SJSA1 (cell line): ENCODE results near the gene SAPCD2. TPM values are rescaled to one million over a fixed set of nuclear protein-coding genes. Genes with fewer than 3 reads are reported as not detected.

Experiments
- DNase-seq, 2 experiments: peaks; one replicate each; pipeline ENCODE4 v3.0.0-alpha.2; 2015 to 2020; ENCODE audit warnings: low spot score in 2 of 2, low read depth in 1 of 2
- H3K27ac ChIP-seq: fragments of 250-450 bp; sonication (Bioruptor Pico); 2 replicates; pipeline ENCODE4 v1.5.1; 2020; ENCODE audit warnings: mild to moderate bottlenecking, moderate library complexity
- H3K27me3 ChIP-seq: fragments of 250-450 bp; sonication (Bioruptor Pico); replicated peaks from 2 replicates; pipeline ENCODE4 v1.5.1; 2020; ENCODE audit warnings: mild to moderate bottlenecking, moderate library complexity
- H3K36me3 ChIP-seq: fragments of 250-450 bp; sonication (Bioruptor Pico); 2 replicates; pipeline ENCODE4 v1.5.1; 2020; ENCODE audit warnings: mild to moderate bottlenecking
- H3K4me1 ChIP-seq: fragments of 250-450 bp; sonication (Bioruptor Pico); replicated peaks from 2 replicates; pipeline ENCODE4 v1.6.1; 2021; ENCODE audit warnings: mild to moderate bottlenecking
- H3K4me3 ChIP-seq: fragments of 250-450 bp; sonication (Bioruptor Pico); 2 replicates; pipeline ENCODE4 v1.5.1; 2020; ENCODE audit warnings: mild to moderate bottlenecking
- H3K9me3 ChIP-seq: fragments of 250-450 bp; sonication (Bioruptor Pico); replicated peaks from 2 replicates; pipeline ENCODE4 v1.5.1; 2020; ENCODE audit warnings: mild to moderate bottlenecking
- total RNA-seq: library from RNA; depleted of rRNA; stranded (reverse); fragments of >200 nt; shearing (Covaris generic); gene quantifications from 2 replicates; pipeline ENCODE4 v1.2.3, GENCODE V29; 2014

Gene SAPCD2
- total RNA-seq, 1 experiment from 2014 or later = 21.5 TPM

GRCh38 chr9:137110911-137111787 is 40.8 kb upstream of the SAPCD2 start:
- no peaks in the 10 kb centered on the region for H3K9me3 ChIP-seq
- peaks cover 6% of the 10 kb centered on the region for H3K4me1 ChIP-seq
- H3K27ac ChIP-seq = no peak overlapping the region
- peaks cover 23% of the 10 kb centered on the region for H3K36me3 ChIP-seq
- peaks cover 11% of the 10 kb centered on the region for H3K27me3 ChIP-seq
- DNase-seq = no peak
- no peak overlapping the region for H3K4me3 ChIP-seq

- Histone ChIP-seq H3K27me3 (peaks cover 10% of the 10 kb centered on the region), H3K36me3 (peaks cover 27% of the 10 kb centered on the region), H3K4me3 (no peak overlapping the region), H3K9me3 (no peaks in the 10 kb centered on the region), H3K27ac (no peak overlapping the region), H3K4me1 (peaks cover 6% of the 10 kb centered on the region)
- no peak for DNase-seq
Observed at GRCh38 chr9:137110147-137110910, 40.0 kb upstream of the SAPCD2 start.

GRCh38 chr9:137109250-137110146 is 39.1 kb upstream of the SAPCD2 start:
- peaks cover 1% of the 10 kb centered on the region for H3K27me3 ChIP-seq
- H3K4me3 ChIP-seq = no peak overlapping the region
- H3K27ac ChIP-seq = no peak overlapping the region
- H3K36me3 ChIP-seq = peaks cover 27% of the 10 kb centered on the region
- no peak for DNase-seq
- H3K9me3 ChIP-seq = no peaks in the 10 kb centered on the region
- peaks cover 1% of the 10 kb centered on the region for H3K4me1 ChIP-seq

GRCh38 chr9:137108608-137109249 is 38.4 kb upstream of the SAPCD2 start:
- no peaks in the 10 kb centered on the region for H3K9me3 ChIP-seq
- H3K4me1 ChIP-seq = no peaks in the 10 kb centered on the region
- no peak overlapping the region for H3K27ac ChIP-seq
- H3K4me3 ChIP-seq = no peak overlapping the region
- H3K36me3 ChIP-seq = peaks cover 27% of the 10 kb centered on the region
- no peak for DNase-seq
- no peaks in the 10 kb centered on the region for H3K27me3 ChIP-seq

- H3K36me3 ChIP-seq = peaks cover 27% of the 10 kb centered on the region
Observed at GRCh38 chr9:137107982-137108381, 37.6 kb upstream of the SAPCD2 start.

GRCh38 chr9:137107312-137107921 is 37.1 kb upstream of the SAPCD2 start:
- H3K27ac ChIP-seq = no peak overlapping the region
- H3K27me3 ChIP-seq = no peaks in the 10 kb centered on the region
- H3K4me1 ChIP-seq = no peaks in the 10 kb centered on the region
- H3K9me3 ChIP-seq = no peaks in the 10 kb centered on the region
- peaks cover 27% of the 10 kb centered on the region for H3K36me3 ChIP-seq
- no peak for DNase-seq
- H3K4me3 ChIP-seq = no peak overlapping the region

More at GRCh38 chr9:137107982-137108381, 37.6 kb upstream of the SAPCD2 start:
- no peaks in the 10 kb centered on the region for H3K9me3 ChIP-seq
- H3K27me3 ChIP-seq = no peaks in the 10 kb centered on the region
- no peaks in the 10 kb centered on the region for H3K4me1 ChIP-seq
- DNase-seq = no peak
- H3K27ac ChIP-seq = no peak overlapping the region
- no peak overlapping the region for H3K4me3 ChIP-seq

- no peaks in the 10 kb centered on the region for H3K4me1 ChIP-seq
- DNase-seq = no peak
- H3K27me3 ChIP-seq = no peaks in the 10 kb centered on the region
- no peak overlapping the region for H3K27ac ChIP-seq
- H3K4me3 ChIP-seq = no peak overlapping the region
- H3K9me3 ChIP-seq = no peaks in the 10 kb centered on the region
- H3K36me3 ChIP-seq = peaks cover 27% of the 10 kb centered on the region
Observed at GRCh38 chr9:137106662-137107250, 36.4 kb upstream of the SAPCD2 start.

GRCh38 chr9:137105814-137106661 is 35.7 kb upstream of the SAPCD2 start:
- no peaks in the 10 kb centered on the region for H3K4me1 ChIP-seq
- H3K9me3 ChIP-seq = no peaks in the 10 kb centered on the region
- H3K36me3 ChIP-seq = peaks cover 33% of the 10 kb centered on the region
- H3K27me3 ChIP-seq = no peaks in the 10 kb centered on the region
- DNase-seq = no peak
- no peak overlapping the region for H3K27ac ChIP-seq
- no peak overlapping the region for H3K4me3 ChIP-seq

GRCh38 chr9:137103206-137103999 is 33.0 kb upstream of the SAPCD2 start:
- H3K36me3 ChIP-seq = peaks cover 32% of the 10 kb centered on the region

GRCh38 chr9:137099231-137099630 is 28.9 kb upstream of the SAPCD2 start:
- H3K36me3 ChIP-seq = peaks cover 25% of the 10 kb centered on the region
- H3K4me1 ChIP-seq = no peaks in the 10 kb centered on the region

More at GRCh38 chr9:137103206-137103999, 33.0 kb upstream of the SAPCD2 start:
- H3K27me3 ChIP-seq = no peaks in the 10 kb centered on the region
- H3K4me3 ChIP-seq = no peak overlapping the region
- H3K9me3 ChIP-seq = no peaks in the 10 kb centered on the region
- DNase-seq = no peak
- no peaks in the 10 kb centered on the region for H3K4me1 ChIP-seq
- H3K27ac ChIP-seq = no peak overlapping the region

GRCh38 chr9:137097761-137098462 is 27.6 kb upstream of the SAPCD2 start:
- Histone ChIP-seq H3K4me1 (no peaks in the 10 kb centered on the region), H3K4me3 (no peak overlapping the region), H3K36me3 (peaks cover 25% of the 10 kb centered on the region), H3K27me3 (no peaks in the 10 kb centered on the region), H3K9me3 (no peaks in the 10 kb centered on the region), H3K27ac (no peak overlapping the region)
- no peak for DNase-seq

More at GRCh38 chr9:137099231-137099630, 28.9 kb upstream of the SAPCD2 start:
- H3K4me3 ChIP-seq = no peak overlapping the region
- DNase-seq = no peak
- H3K9me3 ChIP-seq = no peaks in the 10 kb centered on the region
- H3K27me3 ChIP-seq = no peaks in the 10 kb centered on the region
- no peak overlapping the region for H3K27ac ChIP-seq
